K562 (cell line): ENCODE measurements around the gene C15orf62. TPM values are rescaled to one million over a fixed set of nuclear protein-coding genes. Genes with fewer than 3 reads are reported as not detected.

Experiments
- ETV6 ChIP-seq, 3 experiments: fragments of 150-350 bp in 1 of 3; sonication (generic) in 1 of 3; formaldehyde crosslinking in 1 of 3; IDR thresholded peaks; 2 replicates each; pipeline versions ENCODE4 v1.6.1 to v1.8.0; 2014 to 2022; ENCODE audit warnings: borderline replicate concordance in 2 of 3, low read depth in 2 of 3, antibody characterized with exemption in 1 of 3, low read length in 1 of 3, mild to moderate bottlenecking in 1 of 3, missing genetic modification reagents in 1 of 3
- SLC30A9 ChIP-seq: fragments of 250-450 bp; sonication (Bioruptor Pico); IDR thresholded peaks from 2 replicates; pipeline ENCODE4 v1.8.0; 2022; ENCODE audit warnings: mild to moderate bottlenecking, moderate library complexity
- polyA plus RNA-seq, 8 experiments: library from polyadenylated mRNA; depleted of rRNA in 4 of 8; stranded (reverse) in 5 of 8; unstranded in 3 of 8; fragments of >200 nt; fragmentation: Nextera tagmentation in 2 of 8; fragmentation: Illumina TruSeq in 1 of 8; extraction: Ambion mirVana in 2 of 8; extraction: Trizol in 1 of 8; gene quantifications; 2 replicates each; pipeline versions ENCODE4 v1.2.1 to v1.2.3, GENCODE V29; 2011 to 2014; ENCODE audit warnings: inconsistent platforms in 1 of 8, missing spikeins in 1 of 8
- total RNA-seq, 7 experiments: library from RNA; depleted of rRNA in 6 of 7; stranded (reverse); fragments of >200 nt in 6 of 7; fragmentation: Illumina TruSeq in 2 of 7; extraction: Trizol in 2 of 7; gene quantifications; 2 replicates each; pipeline versions ENCODE4 v1.2.1 to v1.2.3, GENCODE V29; 2011 to 2021; ENCODE audit warnings: low replicate concordance in 1 of 7
- TF ChIP-seq, protein P1 (sequence below): fragments of 200-600 bp; sonication (generic); IDR thresholded peaks from one replicate; pipeline ENCODE4 v1.6.1; 2012; ENCODE audit warnings: mild to moderate bottlenecking, low read depth, low read length, inconsistent platforms

The C15orf62 gene
- total and polyA plus RNA-seq, 9 of the 15 experiments (the other 6 are each of a cell fraction or from before 2014, with no cell fraction given): 0.01 to 0.76 (median 0.30) TPM; not detected in 1

DNA sequence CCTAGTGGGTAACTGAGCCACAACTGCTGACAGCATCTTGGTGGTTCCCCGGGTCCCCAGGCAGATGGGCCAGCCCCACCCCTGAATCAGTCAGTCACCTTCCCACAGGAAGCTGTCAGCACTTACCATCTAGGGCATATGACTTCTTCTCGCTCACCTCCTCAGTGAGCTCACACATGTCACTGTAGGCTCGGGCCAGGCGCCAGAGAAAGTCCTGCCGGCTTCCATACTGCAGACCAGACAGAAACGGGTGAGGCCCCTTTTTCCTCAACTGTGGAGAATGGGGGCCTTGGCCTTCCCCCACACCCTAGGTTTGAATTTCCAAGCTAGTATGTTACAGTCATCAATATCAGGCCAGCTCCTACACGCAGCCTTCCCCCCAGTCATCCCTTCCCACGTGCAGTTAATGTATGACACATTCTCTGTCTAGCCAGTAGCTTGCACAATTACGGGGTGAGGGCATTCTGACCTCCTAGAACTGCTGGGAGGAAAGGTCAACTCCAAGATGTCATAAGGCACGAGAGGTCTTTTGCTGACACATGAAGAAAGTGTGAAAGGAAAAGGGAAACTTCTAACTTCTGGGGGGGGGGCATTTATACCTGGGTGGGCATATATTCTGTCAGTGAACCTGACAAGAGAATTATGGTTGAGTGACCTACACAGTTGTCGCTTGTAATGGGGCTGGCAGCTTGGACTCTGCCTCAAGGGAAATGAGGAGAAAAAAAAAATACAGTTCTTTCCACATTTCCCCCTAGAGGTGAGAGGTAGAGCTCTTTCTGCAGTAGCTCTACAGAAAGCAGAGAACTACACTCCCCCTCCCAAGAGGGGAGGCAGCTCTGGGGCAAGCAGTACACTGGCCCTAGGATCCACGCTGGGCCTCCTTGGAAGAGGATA lies 25.6 kb upstream of the C15orf62 start (continued):
- TF ChIP-seq, protein P1, sequence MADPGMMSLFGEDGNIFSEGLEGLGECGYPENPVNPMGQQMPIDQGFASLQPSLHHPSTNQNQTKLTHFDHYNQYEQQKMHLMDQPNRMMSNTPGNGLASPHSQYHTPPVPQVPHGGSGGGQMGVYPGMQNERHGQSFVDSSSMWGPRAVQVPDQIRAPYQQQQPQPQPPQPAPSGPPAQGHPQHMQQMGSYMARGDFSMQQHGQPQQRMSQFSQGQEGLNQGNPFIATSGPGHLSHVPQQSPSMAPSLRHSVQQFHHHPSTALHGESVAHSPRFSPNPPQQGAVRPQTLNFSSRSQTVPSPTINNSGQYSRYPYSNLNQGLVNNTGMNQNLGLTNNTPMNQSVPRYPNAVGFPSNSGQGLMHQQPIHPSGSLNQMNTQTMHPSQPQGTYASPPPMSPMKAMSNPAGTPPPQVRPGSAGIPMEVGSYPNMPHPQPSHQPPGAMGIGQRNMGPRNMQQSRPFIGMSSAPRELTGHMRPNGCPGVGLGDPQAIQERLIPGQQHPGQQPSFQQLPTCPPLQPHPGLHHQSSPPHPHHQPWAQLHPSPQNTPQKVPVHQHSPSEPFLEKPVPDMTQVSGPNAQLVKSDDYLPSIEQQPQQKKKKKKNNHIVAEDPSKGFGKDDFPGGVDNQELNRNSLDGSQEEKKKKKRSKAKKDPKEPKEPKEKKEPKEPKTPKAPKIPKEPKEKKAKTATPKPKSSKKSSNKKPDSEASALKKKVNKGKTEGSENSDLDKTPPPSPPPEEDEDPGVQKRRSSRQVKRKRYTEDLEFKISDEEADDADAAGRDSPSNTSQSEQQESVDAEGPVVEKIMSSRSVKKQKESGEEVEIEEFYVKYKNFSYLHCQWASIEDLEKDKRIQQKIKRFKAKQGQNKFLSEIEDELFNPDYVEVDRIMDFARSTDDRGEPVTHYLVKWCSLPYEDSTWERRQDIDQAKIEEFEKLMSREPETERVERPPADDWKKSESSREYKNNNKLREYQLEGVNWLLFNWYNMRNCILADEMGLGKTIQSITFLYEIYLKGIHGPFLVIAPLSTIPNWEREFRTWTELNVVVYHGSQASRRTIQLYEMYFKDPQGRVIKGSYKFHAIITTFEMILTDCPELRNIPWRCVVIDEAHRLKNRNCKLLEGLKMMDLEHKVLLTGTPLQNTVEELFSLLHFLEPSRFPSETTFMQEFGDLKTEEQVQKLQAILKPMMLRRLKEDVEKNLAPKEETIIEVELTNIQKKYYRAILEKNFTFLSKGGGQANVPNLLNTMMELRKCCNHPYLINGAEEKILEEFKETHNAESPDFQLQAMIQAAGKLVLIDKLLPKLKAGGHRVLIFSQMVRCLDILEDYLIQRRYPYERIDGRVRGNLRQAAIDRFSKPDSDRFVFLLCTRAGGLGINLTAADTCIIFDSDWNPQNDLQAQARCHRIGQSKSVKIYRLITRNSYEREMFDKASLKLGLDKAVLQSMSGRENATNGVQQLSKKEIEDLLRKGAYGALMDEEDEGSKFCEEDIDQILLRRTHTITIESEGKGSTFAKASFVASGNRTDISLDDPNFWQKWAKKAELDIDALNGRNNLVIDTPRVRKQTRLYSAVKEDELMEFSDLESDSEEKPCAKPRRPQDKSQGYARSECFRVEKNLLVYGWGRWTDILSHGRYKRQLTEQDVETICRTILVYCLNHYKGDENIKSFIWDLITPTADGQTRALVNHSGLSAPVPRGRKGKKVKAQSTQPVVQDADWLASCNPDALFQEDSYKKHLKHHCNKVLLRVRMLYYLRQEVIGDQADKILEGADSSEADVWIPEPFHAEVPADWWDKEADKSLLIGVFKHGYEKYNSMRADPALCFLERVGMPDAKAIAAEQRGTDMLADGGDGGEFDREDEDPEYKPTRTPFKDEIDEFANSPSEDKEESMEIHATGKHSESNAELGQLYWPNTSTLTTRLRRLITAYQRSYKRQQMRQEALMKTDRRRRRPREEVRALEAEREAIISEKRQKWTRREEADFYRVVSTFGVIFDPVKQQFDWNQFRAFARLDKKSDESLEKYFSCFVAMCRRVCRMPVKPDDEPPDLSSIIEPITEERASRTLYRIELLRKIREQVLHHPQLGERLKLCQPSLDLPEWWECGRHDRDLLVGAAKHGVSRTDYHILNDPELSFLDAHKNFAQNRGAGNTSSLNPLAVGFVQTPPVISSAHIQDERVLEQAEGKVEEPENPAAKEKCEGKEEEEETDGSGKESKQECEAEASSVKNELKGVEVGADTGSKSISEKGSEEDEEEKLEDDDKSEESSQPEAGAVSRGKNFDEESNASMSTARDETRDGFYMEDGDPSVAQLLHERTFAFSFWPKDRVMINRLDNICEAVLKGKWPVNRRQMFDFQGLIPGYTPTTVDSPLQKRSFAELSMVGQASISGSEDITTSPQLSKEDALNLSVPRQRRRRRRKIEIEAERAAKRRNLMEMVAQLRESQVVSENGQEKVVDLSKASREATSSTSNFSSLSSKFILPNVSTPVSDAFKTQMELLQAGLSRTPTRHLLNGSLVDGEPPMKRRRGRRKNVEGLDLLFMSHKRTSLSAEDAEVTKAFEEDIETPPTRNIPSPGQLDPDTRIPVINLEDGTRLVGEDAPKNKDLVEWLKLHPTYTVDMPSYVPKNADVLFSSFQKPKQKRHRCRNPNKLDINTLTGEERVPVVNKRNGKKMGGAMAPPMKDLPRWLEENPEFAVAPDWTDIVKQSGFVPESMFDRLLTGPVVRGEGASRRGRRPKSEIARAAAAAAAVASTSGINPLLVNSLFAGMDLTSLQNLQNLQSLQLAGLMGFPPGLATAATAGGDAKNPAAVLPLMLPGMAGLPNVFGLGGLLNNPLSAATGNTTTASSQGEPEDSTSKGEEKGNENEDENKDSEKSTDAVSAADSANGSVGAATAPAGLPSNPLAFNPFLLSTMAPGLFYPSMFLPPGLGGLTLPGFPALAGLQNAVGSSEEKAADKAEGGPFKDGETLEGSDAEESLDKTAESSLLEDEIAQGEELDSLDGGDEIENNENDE: no peak
- no peak for TF ChIP-seq SLC30A9 (CRISPR knock-in tag)
- TF ChIP-seq ETV6 (IDR thresholded peaks at IDR 0.05; ENCODE audit: borderline replicate concordance in 1 of 2, low read depth in 2 of 2, low read length in 1 of 2): no peak
- TF ChIP-seq ETV6 (CRISPR knock-in tag; IDR thresholded peaks at IDR 0.05; ENCODE audit: borderline replicate concordance): no peak
